ENCODE measurements around the gene SPATA33.
"Not testable (repeated sequence)": the region's sequence is repeated elsewhere in the genome, so short reads cannot be mapped to it uniquely, and the experiment has no call there.

SPATA33 gene

DNA sequence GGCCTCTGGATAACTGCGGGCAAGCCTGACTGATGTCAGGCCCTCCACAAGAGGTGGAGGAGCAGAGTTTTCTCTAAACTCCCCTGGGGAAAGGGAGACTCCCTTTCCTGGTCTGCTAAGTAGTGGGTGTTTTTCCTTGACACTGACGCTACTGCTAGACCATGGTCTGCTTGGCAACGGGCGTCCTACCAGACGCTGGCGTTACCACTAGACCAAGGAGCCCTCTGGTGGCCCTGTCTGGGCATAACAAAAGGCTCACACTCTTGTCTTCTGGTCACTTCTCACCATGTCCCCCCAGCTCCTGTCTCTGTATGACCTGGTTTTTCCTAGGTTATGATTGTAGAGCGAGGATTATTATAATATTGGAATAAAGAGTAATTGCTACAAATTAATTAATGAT lies 9.4 kb downstream of the SPATA33 start:
- not testable (repeated sequence) for DNase-seq

DNA sequence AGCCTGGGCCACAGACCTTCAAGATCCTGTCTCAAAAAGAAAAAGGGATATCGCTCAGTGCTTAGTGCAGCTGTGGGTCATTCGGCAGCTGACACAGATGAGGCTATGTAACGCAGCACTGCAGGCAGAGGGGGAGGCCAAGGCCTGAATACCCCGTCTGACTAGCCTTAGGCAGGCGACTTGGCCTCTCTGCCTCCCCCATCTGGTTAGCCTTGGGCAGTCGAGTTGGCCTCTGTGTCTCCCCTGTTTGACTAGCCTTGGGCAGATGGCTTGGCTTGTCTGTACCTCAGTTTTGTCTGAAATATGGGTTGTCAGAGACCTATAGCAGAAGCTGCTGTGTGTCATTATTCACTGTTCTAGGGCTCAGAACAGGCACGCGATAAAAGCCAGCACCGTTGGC lies 10.0 kb downstream of the SPATA33 start:
- no peak for DNase-seq

DNA sequence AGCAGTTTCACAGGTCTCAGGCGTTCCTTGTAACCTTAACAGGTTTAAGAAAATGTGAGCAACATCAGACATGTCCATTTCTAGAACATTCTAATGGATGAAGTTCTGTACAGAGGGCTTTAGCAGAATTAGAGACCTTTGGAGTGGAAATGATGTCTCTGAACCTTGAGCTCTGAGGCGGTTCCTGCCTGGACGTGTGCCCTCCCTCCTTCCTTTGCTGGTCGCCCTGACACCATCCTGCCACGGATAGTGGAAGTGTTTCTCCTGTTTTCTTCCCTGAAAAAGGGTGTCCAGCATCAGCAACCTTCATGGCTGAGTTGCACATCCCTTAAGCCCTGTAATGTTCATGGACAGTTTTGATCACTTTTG lies 11.1 kb downstream of the SPATA33 start:
- no peak for DNase-seq

DNA sequence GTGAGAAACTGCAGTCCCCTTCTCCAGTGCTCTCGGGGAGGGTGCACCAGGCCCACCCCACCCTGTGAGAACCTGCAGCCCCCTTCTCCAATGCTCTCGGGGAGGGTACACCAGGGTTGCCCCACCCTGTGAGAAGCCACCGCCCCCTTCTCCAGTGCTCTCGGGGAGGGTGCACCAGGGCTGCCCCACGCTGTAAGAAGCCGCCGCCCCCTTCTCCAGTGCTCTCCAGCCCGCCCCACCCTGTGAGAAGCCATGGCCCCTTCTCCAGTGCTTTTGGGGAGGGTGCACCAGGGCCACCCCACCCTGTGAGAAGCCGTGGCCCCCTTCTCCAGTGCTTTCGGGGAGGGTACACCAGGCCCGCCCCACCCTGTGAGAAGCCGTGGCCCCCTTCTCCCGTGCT lies 12.1 kb downstream of the SPATA33 start:
- no peak for DNase-seq

DNA sequence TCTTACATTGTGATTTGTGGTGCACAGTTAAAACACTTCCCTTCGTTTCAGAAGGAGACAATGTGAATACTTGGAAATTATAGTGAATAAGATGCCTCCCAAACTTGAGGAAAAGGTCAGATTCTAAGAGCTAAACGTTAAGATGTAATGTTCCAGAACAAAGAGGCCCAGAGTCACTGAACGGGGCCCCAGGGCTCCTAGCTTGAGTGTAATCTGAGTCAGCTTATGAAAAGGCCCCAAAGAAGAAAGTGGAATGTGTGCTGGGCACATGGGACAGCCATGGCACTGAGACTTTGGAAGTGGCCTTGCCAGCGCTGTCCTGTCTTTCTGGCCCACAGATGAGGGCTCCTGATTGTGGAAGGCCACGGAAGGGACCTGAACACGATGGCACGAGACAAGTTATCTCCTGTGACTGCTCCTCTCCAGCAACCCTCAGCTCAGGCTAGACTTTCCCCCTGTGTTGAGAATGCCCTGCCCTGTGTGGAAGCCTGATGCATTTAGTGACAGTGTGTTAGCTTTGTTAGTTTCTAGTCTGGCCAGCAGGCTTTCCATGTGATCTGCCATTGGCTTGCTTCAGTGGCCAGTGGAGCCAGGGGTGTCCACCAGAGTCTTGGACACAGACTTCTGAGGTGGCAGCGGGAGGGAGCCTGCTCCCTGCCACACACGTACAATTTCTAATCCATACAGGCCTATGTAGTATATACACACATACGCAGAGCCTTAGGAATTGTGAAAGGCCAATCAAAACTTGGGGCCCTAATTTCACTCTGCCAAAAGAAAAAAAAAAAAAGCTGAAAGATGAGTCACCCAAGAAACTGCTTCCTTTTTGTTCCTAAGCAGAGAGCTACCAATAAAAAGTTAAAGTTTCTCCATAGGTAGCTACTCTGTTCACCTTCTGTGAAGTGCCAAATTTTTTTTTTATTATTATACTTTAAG lies 13.1 kb downstream of the SPATA33 start:
- no peak for DNase-seq

DNA sequence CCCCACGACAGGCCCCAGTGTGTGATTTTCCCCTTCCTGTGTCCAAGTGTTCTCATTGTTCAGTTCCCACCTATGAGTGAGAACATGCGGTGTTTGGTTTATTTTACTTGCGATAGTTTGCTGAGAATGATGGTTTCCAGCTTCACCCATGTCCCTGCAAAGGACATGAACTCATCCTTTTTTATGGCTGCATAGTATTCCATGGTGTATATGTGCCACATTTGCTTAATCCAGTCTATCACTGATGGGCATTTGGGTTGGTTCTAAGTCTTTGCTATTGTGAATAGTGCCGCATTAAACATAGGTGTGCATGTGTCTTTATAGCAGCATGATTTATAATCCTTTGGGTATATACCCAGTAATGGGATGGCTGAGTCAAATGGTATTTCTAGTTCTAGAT lies 13.9 kb downstream of the SPATA33 start:
- DNase-seq, result not testable (repeated sequence)

DNA sequence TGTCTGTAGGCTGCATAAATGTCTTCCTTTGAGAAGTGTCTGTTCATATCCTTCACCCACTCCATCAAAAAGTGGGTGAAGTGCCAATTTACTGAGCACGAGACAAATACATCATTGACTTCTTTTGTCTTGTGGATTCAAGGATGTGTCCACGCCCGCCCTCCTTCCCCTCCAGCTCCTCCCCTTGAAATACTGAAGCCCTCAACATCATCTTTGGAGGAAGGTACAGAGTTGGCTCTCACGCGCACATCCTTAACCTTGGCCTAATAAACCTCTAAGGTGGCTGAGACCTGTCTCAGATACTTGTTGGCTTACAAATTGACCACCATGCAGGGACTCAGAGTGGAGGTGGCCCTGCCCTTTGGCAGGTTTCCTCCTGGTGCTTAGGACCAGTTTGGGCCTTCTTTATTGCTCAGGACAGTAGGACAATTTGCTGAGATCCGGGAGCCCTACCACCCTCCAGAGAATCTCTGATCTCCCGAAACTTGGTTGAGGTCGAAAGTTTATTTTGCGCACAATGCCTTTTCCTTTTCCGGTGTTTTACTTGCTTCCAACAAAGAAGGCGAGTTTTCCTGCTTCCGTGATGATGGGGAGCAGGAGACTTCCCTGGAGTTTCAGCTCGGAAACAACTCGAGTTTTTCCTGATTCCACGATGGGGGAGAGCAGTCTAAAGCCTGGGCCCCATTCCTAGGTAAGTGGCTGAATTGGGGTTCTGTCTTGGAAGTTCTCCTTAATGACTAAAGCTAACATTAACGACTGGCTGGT lies 14.7 kb downstream of the SPATA33 start:
- DNase-seq, result no peak

DNA sequence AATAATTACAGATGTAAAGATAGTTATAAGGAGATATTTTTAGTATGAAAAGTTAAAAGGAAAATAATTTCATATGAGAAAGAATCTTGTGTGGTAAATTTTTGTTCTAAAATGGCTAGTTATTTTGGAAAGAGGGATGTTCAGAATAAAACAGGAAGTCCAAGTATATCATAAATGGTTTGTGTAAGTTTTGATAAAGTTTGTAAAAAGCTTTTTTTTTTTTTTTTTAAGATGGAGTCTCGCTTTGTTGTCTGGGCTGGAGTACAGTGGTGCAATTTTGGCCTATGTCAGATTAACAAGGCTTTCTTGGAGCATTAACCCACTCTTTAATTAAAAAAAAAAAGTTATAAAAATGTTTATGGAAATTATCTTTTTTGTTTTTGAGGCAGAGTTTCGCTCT lies 20.6 kb downstream of the SPATA33 start:
- DNase-seq, result no peak

DNA sequence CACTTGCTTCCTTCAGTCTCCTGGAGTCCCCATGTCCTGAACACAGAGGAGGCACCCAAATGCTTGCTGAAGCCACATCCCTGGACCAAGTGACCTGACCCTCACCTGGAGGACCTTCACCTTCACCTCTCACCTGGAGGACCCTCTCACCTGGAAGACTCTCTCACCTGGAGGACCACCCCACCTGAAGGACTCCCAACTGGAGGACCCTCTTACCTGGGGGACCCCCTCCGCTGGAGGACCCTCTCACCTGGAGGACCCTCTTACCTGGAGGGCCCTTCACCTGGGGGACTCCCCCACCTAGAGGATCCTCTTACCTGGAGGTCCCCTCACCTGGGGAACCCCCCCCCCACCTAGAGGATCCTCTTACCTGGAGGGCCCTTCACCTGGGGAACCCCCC lies 28.3 kb downstream of the SPATA33 start:
- no peak for DNase-seq

DNA sequence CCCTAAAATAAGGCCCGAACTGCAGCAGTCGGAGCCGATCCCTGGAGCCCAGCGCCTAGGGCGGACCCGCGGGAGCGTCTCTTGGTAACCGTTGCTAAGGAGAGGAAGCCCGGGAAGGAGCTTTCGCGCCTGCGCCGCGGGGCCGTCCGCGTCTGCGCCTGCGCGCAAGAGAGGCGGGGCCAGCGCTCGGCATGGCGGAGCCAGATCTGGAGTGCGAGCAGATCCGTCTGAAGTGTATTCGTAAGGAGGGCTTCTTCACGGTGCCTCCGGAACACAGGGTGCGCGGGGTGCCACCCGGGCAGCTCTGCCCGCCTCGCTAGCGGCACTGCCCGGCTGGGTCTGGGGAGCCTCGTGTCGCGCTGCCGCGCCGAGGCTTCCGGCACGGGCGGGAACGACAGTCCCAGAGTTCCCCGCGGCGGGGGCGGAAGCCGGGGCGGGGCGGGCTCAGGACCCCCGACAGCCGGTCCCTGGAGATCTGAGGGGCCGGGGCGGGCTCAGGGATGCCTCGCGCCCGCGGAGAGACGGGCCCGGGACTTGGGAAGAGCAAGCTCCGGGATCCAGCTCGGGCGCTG lies 29.0 kb downstream of the SPATA33 start, which contains the start of gene CDK10:
Gene CDK10, plus strand, starts transcription at position 170 of the 572 bp plus-strand sequence. Its CDS starts 22 bp downstream, at position 192.
- peak; percentile 71 for DNase-seq

DNA sequence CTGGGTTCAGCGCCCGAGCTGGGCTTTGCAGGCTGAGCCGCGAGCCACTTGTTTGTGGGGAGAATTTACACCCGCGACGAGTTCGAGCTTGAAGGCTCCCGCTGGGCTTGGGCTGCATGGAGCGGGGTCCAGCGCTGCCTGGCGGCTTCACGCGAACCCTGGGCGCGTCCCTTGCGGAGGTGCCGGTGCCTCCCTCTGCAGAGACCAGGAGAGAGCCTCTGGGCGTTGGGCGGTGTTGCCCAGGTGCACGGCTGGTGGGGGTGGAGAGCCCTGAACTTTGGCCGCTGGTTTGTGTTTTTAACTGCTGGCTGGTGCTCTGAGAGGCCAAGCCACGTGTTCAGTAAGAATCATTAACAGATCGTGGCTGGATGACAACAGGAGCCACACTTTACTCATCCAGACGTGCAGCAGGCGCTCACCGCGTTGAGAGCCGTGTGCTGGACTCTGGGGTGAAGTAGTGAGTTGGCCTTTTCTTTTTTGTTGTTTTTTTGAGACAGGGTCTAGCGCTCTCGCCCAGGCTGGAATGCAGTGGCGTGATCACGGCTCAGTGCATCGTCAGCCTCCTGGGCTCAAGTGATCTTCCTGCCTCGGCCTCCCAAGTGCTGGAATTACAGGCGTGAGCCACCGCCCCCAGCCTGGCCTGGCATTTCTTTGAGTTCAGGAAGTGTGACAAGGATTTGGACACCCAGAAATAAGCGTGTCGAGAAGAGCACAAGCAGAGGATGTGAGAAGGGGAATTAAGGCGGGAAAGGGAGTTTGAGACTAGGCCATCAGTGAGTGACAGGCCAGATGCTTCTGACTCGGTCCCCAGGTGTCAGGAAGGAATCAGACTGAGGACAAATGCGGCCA lies 29.7 kb downstream of the SPATA33 start:
- DNase-seq, result no peak

DNA sequence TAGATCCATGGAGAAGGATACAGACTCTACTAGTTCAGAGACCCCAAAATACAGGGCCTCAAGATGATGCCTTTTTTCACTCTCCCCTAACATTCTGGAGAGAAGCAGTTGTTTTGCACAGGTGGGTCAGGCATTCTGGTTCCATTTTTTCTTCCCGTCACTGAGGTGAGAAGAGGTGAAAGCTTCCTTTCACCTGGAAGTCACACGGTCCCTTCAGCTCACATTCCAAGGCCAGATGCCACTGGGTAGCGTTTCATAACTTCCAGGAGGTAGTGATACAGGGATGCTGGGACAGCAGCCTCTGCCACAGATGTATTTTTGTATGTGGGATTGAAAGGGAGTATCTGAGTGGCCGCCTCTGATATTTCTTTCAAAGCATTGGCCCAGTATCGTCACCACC lies 30.8 kb downstream of the SPATA33 start:
- no peak for DNase-seq

DNA sequence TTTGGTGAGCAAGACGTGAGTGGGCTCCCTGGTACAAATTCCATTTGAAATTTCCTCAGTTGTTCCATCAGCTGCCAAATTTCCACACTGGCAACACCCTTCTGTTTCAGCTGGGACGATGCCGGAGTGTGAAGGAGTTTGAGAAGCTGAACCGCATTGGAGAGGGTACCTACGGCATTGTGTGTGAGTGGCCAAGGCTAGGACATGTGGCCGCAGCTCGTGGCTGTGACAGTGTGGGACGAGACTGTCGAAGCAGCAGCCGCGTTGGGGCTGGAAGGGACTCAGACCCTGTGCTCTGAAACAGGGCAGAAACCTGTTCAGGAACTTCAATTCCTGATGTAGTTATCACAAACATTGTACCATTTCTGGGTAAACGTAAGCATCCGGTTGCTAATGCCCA lies 31.5 kb downstream of the SPATA33 start:
- no peak for DNase-seq

DNA sequence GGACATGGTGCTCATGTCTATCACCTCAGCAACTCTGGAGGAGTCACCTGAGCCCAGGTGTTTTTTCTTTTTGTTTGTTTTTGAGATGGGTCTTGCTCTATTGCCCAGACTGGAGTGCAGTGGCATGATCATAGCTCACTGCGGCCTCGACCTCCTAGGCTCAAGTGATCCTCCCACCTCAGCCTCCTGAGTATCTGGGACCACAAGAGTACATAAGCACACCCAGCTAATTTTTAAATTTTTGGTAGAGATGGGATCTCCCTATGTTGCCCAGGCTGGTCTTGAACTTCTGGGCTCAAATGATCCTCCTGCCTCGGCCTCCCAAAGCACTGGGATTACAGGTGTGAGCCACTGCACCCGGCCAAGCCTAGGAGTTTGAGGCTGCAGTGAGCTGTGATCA lies 32.0 kb downstream of the SPATA33 start:
- DNase-seq, result not testable (repeated sequence)

DNA sequence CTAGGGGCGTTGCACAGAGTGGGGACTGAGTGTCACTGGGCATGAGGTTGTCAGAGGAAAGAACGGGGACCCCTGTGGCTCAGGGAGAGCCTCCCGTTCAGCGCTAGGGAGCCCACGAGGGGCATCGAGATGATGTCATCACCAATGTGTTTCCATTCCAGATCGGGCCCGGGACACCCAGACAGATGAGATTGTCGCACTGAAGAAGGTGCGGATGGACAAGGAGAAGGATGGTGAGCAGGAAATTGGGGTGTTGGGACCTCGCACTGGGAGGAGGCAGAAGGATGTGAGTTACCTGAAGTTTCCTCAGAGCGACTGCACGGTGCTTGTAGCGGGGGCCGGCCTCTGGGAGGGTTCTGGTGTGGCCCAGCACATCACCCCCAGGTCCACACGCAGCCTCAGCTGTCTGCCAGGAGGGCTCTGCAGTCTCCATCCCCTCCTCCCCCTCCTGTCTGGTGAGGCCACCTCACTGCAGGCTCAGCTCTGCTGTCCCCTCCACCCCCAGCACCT lies 32.8 kb downstream of the SPATA33 start:
- DNase-seq, result no peak

DNA sequence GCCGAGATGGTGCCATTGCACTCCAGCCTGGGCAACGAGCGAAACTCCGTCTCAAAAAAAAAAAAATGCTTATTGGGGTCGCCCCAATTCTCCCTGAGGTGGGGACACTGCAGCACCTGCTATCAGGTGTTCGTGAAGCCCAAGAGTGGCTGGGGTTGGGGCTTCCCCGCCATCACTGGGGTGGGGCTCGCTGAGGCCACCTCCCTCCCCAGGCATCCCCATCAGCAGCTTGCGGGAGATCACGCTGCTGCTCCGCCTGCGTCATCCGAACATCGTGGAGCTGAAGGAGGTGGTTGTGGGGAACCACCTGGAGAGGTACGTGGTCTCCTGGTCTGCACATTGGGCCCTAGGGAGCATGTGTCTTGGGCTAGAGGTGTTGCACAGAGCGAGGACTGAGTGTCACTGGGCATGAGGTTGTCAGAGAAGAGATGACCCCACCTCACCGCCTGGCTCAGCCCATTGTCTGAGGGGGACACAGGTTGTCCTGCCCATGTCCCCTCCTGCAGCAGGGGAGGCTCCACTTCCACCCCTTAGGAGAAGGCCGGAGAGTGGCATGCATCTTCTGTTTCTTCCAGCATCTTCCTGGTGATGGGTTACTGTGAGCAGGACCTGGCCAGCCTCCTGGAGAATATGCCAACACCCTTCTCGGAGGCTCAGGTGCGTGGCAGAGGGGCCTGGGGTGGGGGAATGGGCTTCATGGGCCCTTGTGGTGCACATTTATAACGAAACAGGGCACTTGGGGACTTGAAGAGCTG lies 33.8 kb downstream of the SPATA33 start:
- no peak for DNase-seq

DNA sequence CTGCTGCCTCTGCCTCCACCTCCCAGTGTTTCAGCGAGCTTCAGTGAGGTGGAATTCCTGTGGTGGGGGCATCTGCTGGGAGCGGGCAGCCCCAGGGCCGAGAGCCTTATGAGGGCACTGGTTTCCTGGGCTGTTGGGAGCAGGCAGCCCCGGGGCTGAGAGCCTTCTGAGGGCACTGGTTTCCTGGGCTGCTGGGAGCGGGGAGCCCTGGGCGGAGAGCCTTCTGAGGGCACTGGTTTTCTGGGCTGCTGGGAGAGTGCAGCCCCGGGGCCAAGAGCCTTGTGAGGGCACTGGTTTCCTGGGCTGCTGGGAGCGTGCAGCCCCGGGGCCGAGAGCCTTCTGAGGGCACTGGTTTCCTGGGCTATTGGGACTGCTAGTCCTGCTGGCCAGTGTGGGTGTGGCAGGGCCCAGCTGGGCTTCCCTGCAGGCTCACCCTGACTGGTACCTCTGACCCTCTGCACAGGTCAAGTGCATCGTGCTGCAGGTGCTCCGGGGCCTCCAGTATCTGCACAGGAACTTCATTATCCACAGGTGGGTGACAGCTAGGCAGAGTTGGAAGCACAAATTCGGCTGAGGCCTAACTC lies 34.4 kb downstream of the SPATA33 start:
- no peak for DNase-seq

DNA sequence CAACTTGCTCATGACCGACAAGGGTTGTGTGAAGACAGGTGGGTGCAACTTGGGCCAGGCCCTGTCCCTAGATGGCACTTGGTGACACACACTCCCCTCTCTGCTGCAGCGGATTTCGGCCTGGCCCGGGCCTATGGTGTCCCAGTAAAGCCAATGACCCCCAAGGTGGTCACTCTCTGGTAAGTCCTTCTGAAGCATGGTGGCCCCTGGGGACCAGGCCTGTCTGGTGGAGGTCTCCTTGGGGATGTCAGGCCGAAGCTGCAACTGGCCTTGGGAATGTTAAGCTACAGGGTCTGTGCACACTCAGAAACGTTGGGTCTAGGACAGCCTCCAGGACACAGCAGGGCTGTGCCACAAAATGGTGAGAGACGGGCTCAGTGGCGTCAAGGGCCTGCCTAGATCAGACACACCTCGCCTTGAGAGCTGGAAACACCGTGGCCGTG lies 35.7 kb downstream of the SPATA33 start:
- no peak for DNase-seq

DNA sequence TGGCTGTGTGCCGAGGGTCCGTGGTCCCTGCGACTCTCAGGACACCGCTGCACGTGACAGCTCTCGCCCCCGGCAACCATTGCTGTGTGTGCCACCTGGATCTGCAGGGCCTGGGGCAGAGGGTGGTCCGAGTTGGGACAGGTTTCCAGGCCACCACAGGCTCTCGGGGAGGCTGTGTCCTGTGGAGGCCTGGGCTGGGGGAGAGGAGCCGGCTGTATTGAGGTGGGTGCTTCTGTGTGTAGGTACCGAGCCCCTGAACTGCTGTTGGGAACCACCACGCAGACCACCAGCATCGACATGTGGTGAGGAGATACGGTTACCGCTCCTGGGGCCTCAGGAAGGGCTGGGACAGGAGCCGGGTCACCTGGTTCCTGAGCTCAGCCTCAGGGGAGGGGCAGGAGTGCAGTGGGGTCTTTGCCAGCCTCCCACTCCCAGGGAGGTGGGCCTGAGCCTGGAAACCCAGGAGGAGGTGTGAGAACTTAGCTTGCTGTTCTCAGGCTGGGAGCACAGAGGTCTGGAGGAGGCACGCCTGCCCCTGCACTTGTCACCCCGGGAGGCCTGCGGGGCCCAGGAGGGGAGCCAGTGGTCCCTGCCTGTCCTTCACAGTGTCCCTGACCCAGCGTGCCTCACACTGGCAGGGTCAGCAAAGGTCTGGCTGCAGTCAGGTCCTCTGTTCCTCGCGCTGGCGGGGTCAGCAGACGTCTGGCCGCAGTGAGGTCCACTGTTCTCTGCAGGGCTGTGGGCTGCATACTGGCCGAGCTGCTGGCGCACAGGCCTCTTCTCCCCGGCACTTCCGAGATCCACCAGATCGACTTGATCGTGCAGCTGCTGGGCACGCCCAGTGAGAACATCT lies 36.5 kb downstream of the SPATA33 start:
- DNase-seq, result no peak

DNA sequence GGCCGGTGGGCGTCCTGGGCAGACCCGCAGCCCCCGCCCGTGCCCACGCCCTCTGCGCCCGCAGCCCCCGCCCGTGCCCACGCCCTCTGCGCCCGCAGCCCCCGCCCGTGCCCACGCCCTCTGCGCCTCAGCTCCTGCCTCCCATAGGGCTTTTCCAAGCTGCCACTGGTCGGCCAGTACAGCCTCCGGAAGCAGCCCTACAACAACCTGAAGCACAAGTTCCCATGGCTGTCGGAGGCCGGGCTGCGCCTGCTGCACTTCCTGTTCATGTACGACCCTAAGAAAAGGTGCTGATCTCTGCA lies 37.1 kb downstream of the SPATA33 start:
- not testable (repeated sequence) for DNase-seq

All from NCI-H748 treated with DMSO at 0.1 percent for 48 hours (cell line).